Stimulated activated CD8-positive, alpha-beta memory T cell treated with anti-CD3 and anti-CD28 coated beads, Interleukin-7, amount 100 ng/mL, for 48 hours (primary cell): ENCODE results near the gene BCAS3.
"Not testable (repeated sequence)": the region's sequence is repeated elsewhere in the genome, so short reads cannot be mapped to it uniquely, and the experiment has no call there.

ENCODE experiments used
- DNase-seq, 2 donors: peaks; one replicate each; pipeline ENCODE4 v3.0.0-alpha.2; 2020; ENCODE audit warnings: low read depth in 1 of 2; ENCODE audit errors: extremely low read depth in 1 of 2

BCAS3 gene

GRCh38 chr17:60920107-60920506 is 242.5 kb downstream of the BCAS3 start:
- no peak for DNase-seq

GRCh38 chr17:60923000-60923399 is 245.3 kb downstream of the BCAS3 start:
- no peak for DNase-seq

DNA sequence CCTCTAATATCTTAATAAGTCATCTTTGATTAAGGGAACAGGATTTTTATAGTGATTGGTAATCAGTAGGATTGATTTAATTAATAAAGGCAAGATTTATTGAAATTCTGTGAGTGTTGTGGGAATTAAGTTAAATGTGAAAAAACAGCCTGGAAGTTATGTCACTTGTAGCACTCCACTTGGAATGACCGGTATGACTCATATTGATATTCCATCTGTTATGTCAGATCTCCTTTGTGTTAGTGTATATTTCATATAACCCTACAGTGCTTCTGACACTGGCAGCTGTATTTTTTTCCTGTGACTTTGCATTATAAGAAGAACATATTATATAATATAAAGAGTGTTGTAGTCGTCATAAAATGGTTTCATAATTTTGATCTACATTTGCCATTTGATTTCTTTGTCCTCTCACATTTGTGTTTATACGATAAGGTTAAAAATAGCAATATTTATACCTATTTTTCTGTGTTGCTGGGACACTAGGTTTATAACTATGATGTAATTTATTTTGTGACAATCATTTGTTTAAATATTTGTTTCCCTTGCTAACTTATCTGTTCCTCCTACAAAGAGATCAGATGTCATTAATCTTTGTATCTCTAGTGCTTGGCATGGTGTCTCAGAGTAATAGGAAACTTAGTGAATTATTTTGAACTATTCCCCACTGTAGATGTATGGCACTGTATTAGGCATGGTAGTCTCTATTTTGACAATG is 249.0 kb downstream of the BCAS3 start:
- no peak for DNase-seq

DNA sequence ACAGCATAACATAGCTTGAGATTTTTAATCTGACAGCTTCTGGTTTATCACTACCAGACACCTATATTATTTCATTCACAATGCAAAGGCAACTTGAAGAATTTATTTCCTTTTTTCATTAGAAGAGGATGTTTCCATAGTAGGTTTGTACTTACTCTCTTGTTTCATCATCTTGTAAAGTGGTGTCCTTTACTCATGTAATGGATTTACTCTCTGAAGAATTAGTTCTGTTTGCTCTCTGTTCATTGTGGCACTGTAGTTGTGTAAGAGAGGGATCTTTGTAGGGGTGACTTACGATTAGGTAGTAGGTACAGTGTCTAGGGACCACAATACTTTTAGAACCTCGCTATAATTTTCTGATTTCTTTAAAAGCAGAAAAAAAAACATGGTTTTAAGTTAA is 256.1 kb downstream of the BCAS3 start:
- DNase-seq, result no peak

- no peak for DNase-seq
Observed at GRCh38 chr17:60934723-60935122, 257.1 kb downstream of the BCAS3 start.

DNA sequence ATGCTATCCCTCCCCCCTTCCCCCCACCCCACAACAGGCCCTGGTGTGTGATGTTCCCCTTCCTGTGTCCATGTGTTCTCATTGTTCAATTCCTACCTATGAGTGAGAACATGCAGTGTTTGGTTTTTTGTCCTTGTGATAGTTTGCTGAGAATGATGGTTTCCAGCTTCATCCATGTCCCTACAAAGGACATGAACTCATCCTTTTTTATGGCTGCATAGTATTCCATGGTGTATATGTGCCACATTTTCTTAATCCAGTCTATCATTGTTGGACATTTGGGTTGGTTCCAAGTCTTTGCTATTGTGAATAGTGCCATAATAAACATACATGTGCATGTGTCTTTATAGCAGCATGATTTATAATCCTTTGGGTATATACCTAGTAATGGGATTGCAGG is 258.3 kb downstream of the BCAS3 start:
- not testable (repeated sequence) for DNase-seq

GRCh38 chr17:60939318-60939717 is 261.7 kb downstream of the BCAS3 start:
- DNase-seq, result no peak

DNA sequence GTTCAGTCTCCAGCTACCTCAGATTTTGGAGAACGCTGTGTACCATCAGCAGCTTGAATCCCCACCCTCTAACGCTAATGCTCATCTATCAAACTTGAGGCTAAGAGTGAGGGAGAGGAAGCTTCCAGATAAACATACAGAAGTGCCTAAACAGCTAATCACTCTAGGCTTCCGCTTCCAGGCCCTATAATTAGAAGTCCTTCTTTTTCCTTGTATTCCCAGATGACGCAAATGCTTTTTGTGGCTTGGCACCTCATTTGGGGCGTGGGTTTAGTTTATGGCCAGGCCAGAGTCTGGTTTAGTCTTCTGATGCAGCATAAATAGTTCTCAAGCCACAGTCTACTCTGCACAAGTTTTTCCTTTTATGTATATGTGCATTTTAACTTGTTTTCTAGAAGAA is 263.4 kb downstream of the BCAS3 start:
- no peak for DNase-seq

GRCh38 chr17:60941571-60941970 is 263.9 kb downstream of the BCAS3 start:
- DNase-seq, result no peak

GRCh38 chr17:60944751-60945150 is 267.1 kb downstream of the BCAS3 start:
- DNase-seq, result no peak

DNA sequence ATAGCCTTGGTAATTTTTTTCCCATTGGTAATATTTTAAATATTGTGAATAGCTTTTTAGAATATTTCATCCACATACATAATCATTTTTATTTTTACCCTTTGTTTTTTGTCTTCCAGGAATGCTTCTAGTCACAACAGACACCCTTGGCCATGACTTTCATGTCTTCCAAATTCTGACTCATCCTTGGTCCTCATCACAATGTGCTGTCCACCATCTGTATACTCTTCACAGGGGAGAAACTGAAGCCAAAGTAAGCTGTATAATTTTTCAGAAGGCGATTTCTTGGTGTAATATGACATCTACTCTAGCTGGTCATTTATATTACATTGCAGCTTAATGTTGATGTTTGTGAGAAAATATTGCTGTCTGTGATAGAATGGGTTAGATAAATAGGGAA is 269.4 kb downstream of the BCAS3 start:
- DNase-seq, result no peak

GRCh38 chr17:60947543-60947942 is 269.9 kb downstream of the BCAS3 start:
- no peak for DNase-seq

- no peak for DNase-seq
Observed at GRCh38 chr17:60952747-60953146, 275.1 kb downstream of the BCAS3 start.

DNA sequence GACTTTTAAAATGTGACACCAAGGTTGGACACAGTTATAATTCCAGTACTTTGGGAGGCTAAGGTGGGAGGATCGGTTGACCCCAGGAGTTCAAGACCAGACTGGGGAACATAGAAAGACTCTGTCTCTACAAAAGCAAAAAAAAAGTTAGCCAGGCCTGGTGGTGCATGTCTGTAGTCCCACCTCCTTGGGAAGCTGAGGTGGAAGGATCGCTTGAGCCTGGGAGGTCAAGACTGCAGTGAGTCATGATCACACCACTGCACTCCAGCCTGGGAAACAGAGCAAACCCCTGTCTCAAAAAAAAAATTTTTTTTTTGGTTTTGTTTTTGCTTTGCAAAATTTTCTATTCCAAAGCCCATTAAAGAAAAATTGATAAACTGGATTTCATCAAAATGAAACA is 281.4 kb downstream of the BCAS3 start:
- no peak for DNase-seq

DNA sequence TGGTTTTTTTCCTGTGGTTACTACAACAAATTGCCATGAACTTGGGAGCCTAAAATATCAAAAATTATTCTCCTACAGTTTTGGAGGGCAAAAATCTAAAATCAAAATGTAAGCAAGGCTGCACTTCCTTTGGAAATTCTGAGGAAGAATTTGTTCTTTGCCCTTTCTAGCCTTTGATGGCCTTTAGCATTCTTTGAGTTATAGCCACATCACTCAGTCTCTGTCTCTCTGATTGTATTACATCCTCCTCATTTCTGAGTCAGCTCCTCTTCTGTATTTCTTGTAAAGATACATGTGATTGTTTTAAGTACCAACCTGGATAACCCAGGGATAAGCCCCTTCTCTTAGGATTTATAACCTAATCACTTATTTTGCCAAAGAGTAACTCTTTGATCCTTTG is 282.0 kb downstream of the BCAS3 start:
- no peak for DNase-seq

DNA sequence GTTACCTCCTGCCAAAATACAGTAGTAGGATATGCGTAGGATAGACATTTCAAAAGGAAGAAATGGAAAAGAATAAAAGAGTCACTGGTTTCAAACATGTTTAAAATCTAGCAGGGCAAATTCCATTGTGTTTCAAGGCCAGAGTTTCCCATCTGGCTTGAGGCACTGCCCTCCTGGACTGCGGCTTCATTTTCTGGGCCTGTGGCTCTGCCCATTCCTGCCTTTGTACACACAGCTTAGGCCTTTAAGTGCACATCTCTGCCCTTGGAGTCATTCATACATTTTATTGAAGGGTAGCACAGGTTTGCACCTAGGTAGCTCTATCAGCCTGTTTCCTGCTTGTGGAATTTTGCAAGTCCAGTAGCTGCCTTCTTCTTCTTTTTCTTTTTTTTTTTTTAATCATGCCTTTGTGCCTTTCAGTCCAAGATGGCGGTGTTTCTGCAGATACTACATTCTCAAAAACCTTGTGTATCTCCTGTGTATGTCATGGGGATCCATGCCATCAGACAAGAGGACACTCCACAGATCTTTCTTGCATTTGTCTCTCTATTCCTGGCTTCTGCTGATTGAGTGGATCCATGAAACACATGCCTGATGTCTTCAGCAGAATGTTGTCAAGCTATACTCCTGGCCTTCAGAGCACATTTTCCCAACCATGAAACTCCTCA is 282.9 kb downstream of the BCAS3 start:
- DNase-seq, result no peak

DNA sequence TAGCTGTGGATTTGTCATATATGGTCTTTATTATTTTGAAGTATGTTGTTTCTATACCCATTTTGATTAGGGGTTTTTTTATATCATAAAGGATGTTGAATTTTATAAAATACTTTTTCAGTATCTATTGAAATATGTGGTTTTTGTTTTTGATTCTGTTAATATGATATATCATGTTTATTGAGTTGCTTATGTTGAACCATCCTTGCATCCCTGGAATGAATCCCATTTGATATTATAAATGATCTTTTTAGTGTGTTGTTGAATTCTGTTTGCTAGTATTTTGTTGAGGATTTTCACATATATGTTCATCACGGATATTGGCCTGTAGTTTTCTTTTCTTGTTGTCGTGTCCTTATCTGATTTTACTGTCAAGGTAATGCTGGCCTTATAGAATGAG is 286.5 kb downstream of the BCAS3 start:
- DNase-seq, result no peak

DNA sequence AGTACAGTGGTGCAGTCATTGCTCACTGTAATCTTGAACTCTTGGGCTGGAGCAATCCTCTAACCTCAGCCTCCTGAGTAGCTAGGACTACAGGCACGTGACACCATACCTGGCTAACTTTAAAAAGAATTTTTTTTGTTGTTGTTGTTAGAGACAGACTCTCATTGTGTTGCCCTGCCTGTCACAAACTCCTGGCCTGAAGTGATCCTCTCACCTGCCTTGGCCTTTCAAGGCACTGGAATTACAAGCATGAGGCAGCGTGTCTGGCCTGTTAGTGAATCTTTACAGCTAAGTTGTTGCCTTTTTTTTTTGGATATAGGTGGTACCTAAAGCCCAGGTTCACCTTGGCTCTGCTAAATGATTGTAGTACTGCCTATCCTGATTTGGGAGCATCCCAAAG is 290.6 kb downstream of the BCAS3 start:
- no peak for DNase-seq

- DNase-seq, result no peak
Observed at GRCh38 chr17:60969500-60970037, 291.9 kb downstream of the BCAS3 start.

DNA sequence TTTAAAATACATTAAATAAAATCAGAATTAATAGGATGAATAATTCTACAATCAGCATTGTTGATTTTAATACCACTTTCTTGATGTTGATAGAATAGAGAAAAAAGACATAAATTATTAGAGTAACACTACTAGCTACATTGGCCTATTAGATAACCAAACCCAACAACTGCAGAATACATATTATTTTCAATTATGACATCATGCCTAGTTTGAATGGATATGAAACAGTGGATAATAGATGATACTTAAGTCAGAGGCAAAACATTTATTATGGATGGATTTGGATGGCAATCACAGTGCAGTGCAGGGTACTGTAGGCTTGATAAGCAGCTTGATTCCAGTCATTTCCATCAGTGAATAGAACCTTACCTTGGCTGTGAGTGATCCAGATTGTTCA is 293.1 kb downstream of the BCAS3 start:
- DNase-seq, result no peak

- no peak for DNase-seq
Observed at GRCh38 chr17:60971515-60972369, 294.1 kb downstream of the BCAS3 start.
